Neural cell (in vitro differentiated cells): Measurements from ENCODE around the gene TMEM121. TPM values are rescaled to one million over a fixed set of nuclear protein-coding genes. Genes with fewer than 3 reads are reported as not detected.

Source experiments
- H2AFZ ChIP-seq: fragments of 200-600, 300-800 bp; sonication (generic), shearing (Covaris generic); 2 replicates; pipeline ENCODE4 v1.6.0; 2014; ENCODE audit warnings: low read depth, mild to moderate bottlenecking, antibody characterized with exemption, low read length, moderate library complexity
- H3F3A ChIP-seq: fragments of 200-600 bp; shearing (Covaris generic); 2 replicates; pipeline ENCODE4 v1.6.1; 2016; ENCODE audit warnings: mild to moderate bottlenecking, moderate library complexity, mixed read lengths, antibody characterized with exemption, low read length; ENCODE audit not compliant: insufficient read depth, poor library complexity, severe bottlenecking
- H3K27ac ChIP-seq: fragments of 200-600, 300-800 bp; sonication (generic), shearing (Covaris generic); 2 replicates; pipeline ENCODE4 v1.5.1; 2014; ENCODE audit warnings: mild to moderate bottlenecking, low read length, moderate library complexity
- H3K27me3 ChIP-seq: fragments of 300-800, 200-600 bp; sonication (generic), shearing (Covaris generic); 2 replicates; pipeline ENCODE4 v1.6.0; 2014; ENCODE audit warnings: mild to moderate bottlenecking, low read depth, low read length, moderate library complexity; ENCODE audit not compliant: insufficient read depth
- H3K36me3 ChIP-seq: fragments of 300-800, 200-600 bp; sonication (generic), shearing (Covaris generic); 2 replicates; pipeline ENCODE4 v1.5.1; 2014; ENCODE audit warnings: mild to moderate bottlenecking, antibody characterized with exemption, low read length, moderate library complexity; ENCODE audit not compliant: insufficient read depth
- H3K4me2 ChIP-seq: fragments of 300-800, 200-600 bp; sonication (generic), shearing (Covaris generic); 2 replicates; pipeline ENCODE4 v1.6.0; 2014; ENCODE audit warnings: mild to moderate bottlenecking, low read length
- H3K4me3 ChIP-seq: fragments of 300-800, 200-600 bp; sonication (generic), shearing (Covaris generic); 2 replicates; pipeline ENCODE4 v1.5.1; 2014; ENCODE audit warnings: mild to moderate bottlenecking, low read length, moderate library complexity
- H3K79me2 ChIP-seq: fragments of 200-600 bp; shearing (Covaris generic); replicated peaks from 2 replicates; pipeline ENCODE4 v1.6.0; 2014; ENCODE audit warnings: mild to moderate bottlenecking, low read length, moderate library complexity; ENCODE audit not compliant: insufficient read depth
- H3K9ac ChIP-seq: fragments of 300-800, 200-600 bp; sonication (generic), shearing (Covaris generic); 2 replicates; pipeline ENCODE4 v1.6.1; 2016; ENCODE audit warnings: mild to moderate bottlenecking, low read length, mixed read lengths
- H3K9me2 ChIP-seq: fragments of 200-600 bp; shearing (Covaris generic); 2 replicates; pipeline ENCODE4 v1.6.1; 2016; ENCODE audit warnings: mild to moderate bottlenecking, low read length, mixed read lengths; ENCODE audit not compliant: insufficient read depth
- H3K9me3 ChIP-seq: fragments of 200-600, 300-800 bp; sonication (generic), shearing (Covaris generic); 2 replicates; pipeline ENCODE4 v1.6.1; 2016; ENCODE audit warnings: mild to moderate bottlenecking, mixed run types, low read length, moderate library complexity, mixed read lengths
- H4K20me1 ChIP-seq: fragments of 200-600 bp; shearing (Covaris generic); 2 replicates; pipeline ENCODE4 v1.6.1; 2016; ENCODE audit warnings: mild to moderate bottlenecking, mixed run types; ENCODE audit not compliant: insufficient read depth
- EP300 ChIP-seq: fragments of 450-650 bp; conservative IDR thresholded peaks from 2 replicates; pipeline ENCODE4 v1.6.1; 2014; ENCODE audit warnings: antibody characterized with exemption, mild to moderate bottlenecking, moderate library complexity; ENCODE audit not compliant: poor library complexity, severe bottlenecking
- EZH2 ChIP-seq: fragments of 200-600, 300-800 bp; shearing (Covaris generic), sonication (generic); IDR thresholded peaks from 2 replicates; pipeline ENCODE4 v1.6.1; 2014; ENCODE audit warnings: antibody characterized with exemption, low read length, borderline replicate concordance, mild to moderate bottlenecking; ENCODE audit not compliant: insufficient read depth, poor library complexity, severe bottlenecking
- MXI1 ChIP-seq: fragments of 450-650 bp; conservative IDR thresholded peaks from 2 replicates; pipeline ENCODE4 v1.6.1; 2014; ENCODE audit warnings: antibody characterized with exemption, mild to moderate bottlenecking; ENCODE audit not compliant: poor library complexity, severe bottlenecking
- POLR2AphosphoS5 ChIP-seq: IDR thresholded peaks from 2 replicates; pipeline ENCODE4 v1.6.1; 2012
- RAD21 ChIP-seq: fragments of 450-650 bp; conservative IDR thresholded peaks from 2 replicates; pipeline ENCODE4 v1.6.1; 2014; ENCODE audit warnings: antibody characterized with exemption, mild to moderate bottlenecking, moderate library complexity
- SMC3 ChIP-seq: fragments of 450-650 bp; conservative IDR thresholded peaks from 2 replicates; pipeline ENCODE4 v1.6.1; 2014; ENCODE audit warnings: antibody characterized with exemption, mild to moderate bottlenecking, moderate library complexity; ENCODE audit not compliant: poor library complexity
- TAF1 ChIP-seq: IDR thresholded peaks from 2 replicates; pipeline ENCODE4 v1.6.1; 2012; ENCODE audit warnings: low read depth
- polyA plus RNA-seq: library from polyadenylated mRNA; depleted of rRNA; stranded (reverse); fragments of >200 nt; gene quantifications from 2 replicates; pipeline ENCODE4 v1.2.3, GENCODE V29; 2014
- TF ChIP-seq, protein P1 (sequence below): IDR thresholded peaks from 2 replicates; pipeline ENCODE4 v1.6.1; 2012; ENCODE audit warnings: borderline replicate concordance
- TF ChIP-seq, protein P2 (sequence below): fragments of 450-650 bp; IDR thresholded peaks from 2 replicates; pipeline ENCODE4 v1.5.1; 2014; ENCODE audit warnings: antibody characterized with exemption, mild to moderate bottlenecking, moderate library complexity; ENCODE audit not compliant: poor library complexity, severe bottlenecking

The TMEM121 gene
- polyA plus RNA-seq, 1 donor from 2014 or later: 19.5 TPM

DNA sequence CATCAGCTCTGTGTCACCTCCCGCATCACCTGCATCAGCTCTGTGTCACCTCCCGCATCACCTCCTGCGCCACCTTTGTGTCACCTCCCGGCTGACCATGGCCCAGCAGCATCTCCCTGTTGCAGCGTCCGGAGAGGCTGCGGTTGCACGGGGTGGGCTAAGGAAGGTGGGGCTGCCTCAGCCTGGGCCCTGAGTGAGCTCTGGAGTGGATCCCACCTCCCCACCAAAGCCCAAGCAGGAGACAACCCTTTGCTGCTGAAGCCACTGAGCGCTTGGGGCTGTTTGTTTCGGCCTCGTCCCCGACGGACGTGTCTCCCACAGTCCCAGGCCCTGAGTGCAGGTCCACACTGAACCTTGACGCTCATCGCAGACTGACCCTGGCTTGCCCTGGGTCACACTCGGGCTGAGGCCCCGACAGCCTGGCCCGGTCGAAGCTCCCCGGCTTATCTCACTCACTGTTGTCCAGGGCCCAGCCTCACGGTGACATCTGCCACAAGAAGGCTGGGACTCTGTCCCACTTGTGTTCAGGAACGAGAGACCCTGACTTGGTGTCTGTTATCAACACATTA is 12.2 kb downstream of the TMEM121 start:
- Histone ChIP-seq H4K20me1 (no peaks in the 10 kb centered on the region), H3K4me3 (no peak overlapping the region), H3K79me2 (no peaks in the 10 kb centered on the region), H3K9me2 (no peaks in the 10 kb centered on the region), H3K9ac (no peak overlapping the region), H3K27me3 (no peaks in the 10 kb centered on the region), H3K27ac (no peak overlapping the region), H3K36me3 (no peaks in the 10 kb centered on the region), H3F3A (no peaks in the 10 kb centered on the region), H3K4me2 (no peak overlapping the region), H2AFZ (no peak overlapping the region), H3K9me3 (no peaks in the 10 kb centered on the region)
- TF ChIP-seq EP300: no peak
- TF ChIP-seq RAD21: no peak
- TF ChIP-seq, protein P1, sequence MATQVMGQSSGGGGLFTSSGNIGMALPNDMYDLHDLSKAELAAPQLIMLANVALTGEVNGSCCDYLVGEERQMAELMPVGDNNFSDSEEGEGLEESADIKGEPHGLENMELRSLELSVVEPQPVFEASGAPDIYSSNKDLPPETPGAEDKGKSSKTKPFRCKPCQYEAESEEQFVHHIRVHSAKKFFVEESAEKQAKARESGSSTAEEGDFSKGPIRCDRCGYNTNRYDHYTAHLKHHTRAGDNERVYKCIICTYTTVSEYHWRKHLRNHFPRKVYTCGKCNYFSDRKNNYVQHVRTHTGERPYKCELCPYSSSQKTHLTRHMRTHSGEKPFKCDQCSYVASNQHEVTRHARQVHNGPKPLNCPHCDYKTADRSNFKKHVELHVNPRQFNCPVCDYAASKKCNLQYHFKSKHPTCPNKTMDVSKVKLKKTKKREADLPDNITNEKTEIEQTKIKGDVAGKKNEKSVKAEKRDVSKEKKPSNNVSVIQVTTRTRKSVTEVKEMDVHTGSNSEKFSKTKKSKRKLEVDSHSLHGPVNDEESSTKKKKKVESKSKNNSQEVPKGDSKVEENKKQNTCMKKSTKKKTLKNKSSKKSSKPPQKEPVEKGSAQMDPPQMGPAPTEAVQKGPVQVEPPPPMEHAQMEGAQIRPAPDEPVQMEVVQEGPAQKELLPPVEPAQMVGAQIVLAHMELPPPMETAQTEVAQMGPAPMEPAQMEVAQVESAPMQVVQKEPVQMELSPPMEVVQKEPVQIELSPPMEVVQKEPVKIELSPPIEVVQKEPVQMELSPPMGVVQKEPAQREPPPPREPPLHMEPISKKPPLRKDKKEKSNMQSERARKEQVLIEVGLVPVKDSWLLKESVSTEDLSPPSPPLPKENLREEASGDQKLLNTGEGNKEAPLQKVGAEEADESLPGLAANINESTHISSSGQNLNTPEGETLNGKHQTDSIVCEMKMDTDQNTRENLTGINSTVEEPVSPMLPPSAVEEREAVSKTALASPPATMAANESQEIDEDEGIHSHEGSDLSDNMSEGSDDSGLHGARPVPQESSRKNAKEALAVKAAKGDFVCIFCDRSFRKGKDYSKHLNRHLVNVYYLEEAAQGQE: no peak
- TF ChIP-seq, protein P2, sequence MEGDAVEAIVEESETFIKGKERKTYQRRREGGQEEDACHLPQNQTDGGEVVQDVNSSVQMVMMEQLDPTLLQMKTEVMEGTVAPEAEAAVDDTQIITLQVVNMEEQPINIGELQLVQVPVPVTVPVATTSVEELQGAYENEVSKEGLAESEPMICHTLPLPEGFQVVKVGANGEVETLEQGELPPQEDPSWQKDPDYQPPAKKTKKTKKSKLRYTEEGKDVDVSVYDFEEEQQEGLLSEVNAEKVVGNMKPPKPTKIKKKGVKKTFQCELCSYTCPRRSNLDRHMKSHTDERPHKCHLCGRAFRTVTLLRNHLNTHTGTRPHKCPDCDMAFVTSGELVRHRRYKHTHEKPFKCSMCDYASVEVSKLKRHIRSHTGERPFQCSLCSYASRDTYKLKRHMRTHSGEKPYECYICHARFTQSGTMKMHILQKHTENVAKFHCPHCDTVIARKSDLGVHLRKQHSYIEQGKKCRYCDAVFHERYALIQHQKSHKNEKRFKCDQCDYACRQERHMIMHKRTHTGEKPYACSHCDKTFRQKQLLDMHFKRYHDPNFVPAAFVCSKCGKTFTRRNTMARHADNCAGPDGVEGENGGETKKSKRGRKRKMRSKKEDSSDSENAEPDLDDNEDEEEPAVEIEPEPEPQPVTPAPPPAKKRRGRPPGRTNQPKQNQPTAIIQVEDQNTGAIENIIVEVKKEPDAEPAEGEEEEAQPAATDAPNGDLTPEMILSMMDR: no peak
- no peak for TF ChIP-seq EZH2
- TF ChIP-seq TAF1: no peak
- TF ChIP-seq MXI1: no peak
- no peak for TF ChIP-seq POLR2AphosphoS5
- no peak for TF ChIP-seq SMC3

DNA sequence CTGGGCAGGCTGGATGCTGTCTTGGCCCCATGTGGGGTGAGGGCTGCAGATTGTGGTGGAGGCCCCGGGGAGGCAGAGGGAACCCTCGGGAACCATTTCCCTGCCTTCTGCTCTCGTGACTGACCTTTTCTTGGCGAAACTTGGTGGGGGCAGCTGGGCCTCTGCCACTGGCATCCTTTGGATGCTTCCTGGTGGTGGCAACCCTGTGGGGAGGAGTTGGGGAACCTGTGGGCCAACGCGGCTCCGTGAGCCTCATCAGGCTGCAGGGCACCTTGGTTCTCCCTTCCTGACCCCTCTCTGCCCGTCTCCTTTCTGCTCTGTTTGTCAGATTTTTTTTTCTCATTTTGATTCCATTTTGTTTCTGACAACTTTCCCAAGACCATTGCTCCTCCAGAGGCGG is 14.4 kb downstream of the TMEM121 start:
- Histone ChIP-seq H3K9ac (no peak overlapping the region), H3K36me3 (no peaks in the 10 kb centered on the region), H3F3A (no peaks in the 10 kb centered on the region), H4K20me1 (no peaks in the 10 kb centered on the region), H3K9me3 (no peaks in the 10 kb centered on the region), H3K4me2 (no peak overlapping the region), H3K79me2 (no peaks in the 10 kb centered on the region), H3K27me3 (no peaks in the 10 kb centered on the region), H3K27ac (no peak overlapping the region), H3K9me2 (no peaks in the 10 kb centered on the region), H2AFZ (no peak overlapping the region), H3K4me3 (no peak overlapping the region)
- TF ChIP-seq MXI1 (no peak), POLR2AphosphoS5 (no peak), EZH2 (no peak), EP300 (no peak), SMC3 (no peak), TAF1 (no peak), RAD21 (no peak)
- TF ChIP-seq, protein P1: no peak
- TF ChIP-seq, protein P2: no peak
